GM19043 (cell line): Measurements from ENCODE around the gene HP.
"Not testable (repeated sequence)": the region's sequence is repeated elsewhere in the genome, so short reads cannot be mapped to it uniquely, and the experiment has no call there.

ENCODE experiments used
- ATAC-seq: cut with Tn5 transposase; IDR thresholded peaks from one replicate; pipeline ENCODE4 v1.9.1; 2021; ENCODE audit warnings: low read depth; ENCODE audit not compliant: unreplicated experiment

HP gene

GRCh38 chr16:72054254-72054847 lies at the start of gene HP:
Gene HP, plus strand, starts transcription at chr16:72054505. Its CDS starts 148 bp downstream, at chr16:72054653.
- ATAC-seq: not testable (repeated sequence)

GRCh38 chr16:72008065-72008423 lies 46.3 kb upstream of the HP start:
- ATAC-seq: not testable (repeated sequence)

- ATAC-seq: peak; percentile 98
These were observed 45.7 kb upstream of the HP start, which contains the start of gene DHODH for GRCh38 chr16:72008424-72009216. Gene DHODH, plus strand, starts transcription at chr16:72008744. Its CDS starts 21 bp downstream, at chr16:72008765.

- ATAC-seq: no peak
These were observed 44.5 kb upstream of the HP start for GRCh38 chr16:72009779-72010178.

GRCh38 chr16:72012607-72013006 lies 41.7 kb upstream of the HP start:
- ATAC-seq: no peak

GRCh38 chr16:72013389-72013788 lies 40.9 kb upstream of the HP start:
- no peak for ATAC-seq

GRCh38 chr16:72013888-72014581 lies 40.3 kb upstream of the HP start:
- no peak for ATAC-seq

GRCh38 chr16:72014675-72015074 lies 39.6 kb upstream of the HP start:
- no peak for ATAC-seq

- ATAC-seq: no peak
These were observed 39.2 kb upstream of the HP start for GRCh38 chr16:72015124-72015523.

- no peak for ATAC-seq
These were observed 35.8 kb upstream of the HP start for GRCh38 chr16:72018470-72018869.

GRCh38 chr16:72021043-72021442 lies 33.3 kb upstream of the HP start:
- ATAC-seq: no peak

GRCh38 chr16:72022127-72022526 lies 32.2 kb upstream of the HP start:
- ATAC-seq: no peak

GRCh38 chr16:72023962-72024361 lies 30.3 kb upstream of the HP start:
- no peak for ATAC-seq

- ATAC-seq: no peak
These were observed 29.4 kb upstream of the HP start for GRCh38 chr16:72024862-72025382.

- ATAC-seq: no peak
These were observed 28.7 kb upstream of the HP start for GRCh38 chr16:72025404-72026114.

GRCh38 chr16:72027669-72028378 lies 26.5 kb upstream of the HP start:
- ATAC-seq: no peak

GRCh38 chr16:72029567-72030271 lies 24.6 kb upstream of the HP start:
- no peak for ATAC-seq

GRCh38 chr16:72033437-72033836 lies 20.9 kb upstream of the HP start:
- no peak for ATAC-seq

GRCh38 chr16:72036098-72036497 lies 18.2 kb upstream of the HP start:
- ATAC-seq: no peak
